DND-41 (cell line): ENCODE results near the gene ESRRA.

Experiments
- CTCF ChIP-seq: IDR thresholded peaks from 2 replicates; pipeline ENCODE4 v1.5.1; 2012; ENCODE audit warnings: borderline replicate concordance, low read length, moderate library complexity, mild to moderate bottlenecking; ENCODE audit not compliant: poor library complexity, severe bottlenecking; ENCODE audit errors: extremely low read depth
- EZH2 ChIP-seq: IDR thresholded peaks from 3 replicates; pipeline ENCODE4 v1.6.1; 2012; ENCODE audit warnings: borderline replicate concordance, low read depth, mild to moderate bottlenecking, moderate library complexity, low read length, inconsistent platforms; ENCODE audit not compliant: severe bottlenecking

DNA sequence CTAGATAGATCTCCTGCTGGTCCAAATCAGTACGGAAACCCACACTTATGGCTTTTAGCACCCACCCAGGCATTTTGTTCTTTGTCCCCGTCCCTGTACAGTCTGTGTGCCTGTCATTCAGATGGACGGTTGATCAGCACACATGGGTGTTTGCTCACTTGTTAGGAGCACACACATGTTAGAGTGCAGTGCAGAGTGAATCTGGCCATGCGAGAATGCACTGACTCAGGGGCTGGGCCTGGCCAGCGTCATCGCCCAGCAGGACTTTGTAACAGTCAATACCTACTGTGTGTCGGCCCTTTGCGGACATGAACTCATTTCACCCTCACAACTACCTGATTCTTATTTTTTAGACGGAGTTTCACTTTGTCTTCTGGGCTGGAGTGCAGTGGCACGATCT lies 57.0 kb downstream of the ESRRA start:
- TF ChIP-seq EZH2, result no peak
- no peak for TF ChIP-seq CTCF
